Subcutaneous abdominal adipose tissue (tissue), 5 donors: ENCODE data around the gene RHBG.

Source experiments
- H3K27ac ChIP-seq: one replicate; pipeline ENCODE4 v1.7.0; 2013; ENCODE audit warnings: low read depth, mild to moderate bottlenecking, inconsistent platforms, low read length, moderate library complexity
- H3K27me3 ChIP-seq, 5 donors: one replicate each; pipeline ENCODE4 v1.7.0; 2013; ENCODE audit warnings: low read length in 5 of 5, inconsistent platforms in 1 of 5; ENCODE audit not compliant: control insufficient read depth in 5 of 5, insufficient read depth in 4 of 5
- H3K36me3 ChIP-seq, 5 donors: one replicate each; pipeline ENCODE4 v1.7.0; 2013; ENCODE audit warnings: low read length in 5 of 5; ENCODE audit not compliant: control insufficient read depth in 5 of 5, insufficient read depth in 5 of 5
- H3K4me1 ChIP-seq, 5 donors: one replicate each; pipeline ENCODE4 v1.7.0; 2013; ENCODE audit warnings: low read length in 5 of 5, mild to moderate bottlenecking in 3 of 5, moderate library complexity in 1 of 5; ENCODE audit not compliant: control insufficient read depth in 5 of 5, insufficient read depth in 5 of 5
- H3K4me3 ChIP-seq, 5 donors: one replicate each; pipeline ENCODE4 v1.7.0; 2013; ENCODE audit warnings: low read length in 5 of 5, low read depth in 1 of 5
- H3K9ac ChIP-seq, 5 donors: one replicate each; pipeline ENCODE4 v1.7.0; 2013; ENCODE audit warnings: low read length in 5 of 5, mild to moderate bottlenecking in 4 of 5, moderate library complexity in 3 of 5
- H3K9me3 ChIP-seq, 5 donors: one replicate each; pipeline ENCODE4 v1.7.0; 2013; ENCODE audit warnings: low read length in 5 of 5; ENCODE audit not compliant: control insufficient read depth in 5 of 5
- donor health status: healthy.
- donor health status: healthy.
- donor health status: healthy.
- donor health status: healthy.
- donor health status: healthy.

RHBG gene

DNA sequence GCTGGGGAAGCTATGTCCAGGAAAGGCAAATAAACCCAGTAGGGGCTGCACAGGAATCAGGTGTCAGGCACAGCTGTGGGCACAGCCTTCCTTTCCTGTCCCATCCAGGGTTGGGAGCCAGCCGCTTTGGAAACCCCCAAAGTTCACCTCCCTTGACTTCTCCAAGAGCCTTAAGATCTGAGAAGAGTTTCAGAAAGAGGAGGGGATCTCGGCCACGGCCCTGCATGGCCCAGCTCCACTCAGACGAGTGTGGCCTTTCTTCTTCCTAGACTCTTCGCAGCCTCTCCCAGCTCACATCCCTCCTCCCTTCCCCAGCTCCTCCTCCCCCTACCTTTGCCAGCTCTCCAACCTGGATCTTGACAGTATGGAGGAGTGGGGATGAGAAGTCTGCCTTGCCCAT lies 36.7 kb downstream of the RHBG start:
- Histone ChIP-seq H3K36me3 (no peaks in the 10 kb centered on the region), H3K27ac (no peak overlapping the region), H3K9me3 (no peaks in the 10 kb centered on the region), H3K4me3 (no peak overlapping the region), H3K27me3 (peaks cover 36 to 59% (median 52%) of the 10 kb centered on the region in 5 donors), H3K4me1 (no peaks in the 10 kb centered on the region), H3K9ac (no peak overlapping the region)

DNA sequence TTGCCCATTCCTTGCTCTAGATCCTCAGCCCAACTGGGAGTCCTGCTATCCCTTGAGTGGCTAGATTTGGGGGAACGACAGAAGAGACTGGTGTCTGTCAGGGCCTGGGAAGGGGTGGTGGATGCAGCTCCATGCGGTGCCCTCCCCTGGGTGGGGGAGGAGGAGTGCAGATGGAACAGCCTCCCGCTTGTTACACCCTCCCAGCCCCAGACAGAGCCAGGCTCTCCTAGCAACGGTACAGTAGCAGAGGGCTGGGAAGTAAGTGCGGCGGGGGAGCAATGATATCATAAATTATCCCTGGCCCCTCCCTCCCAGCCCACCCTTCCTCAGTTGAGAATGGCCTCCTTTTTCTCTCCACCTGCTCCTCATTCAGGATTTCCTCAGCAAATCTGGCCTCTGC lies 37.2 kb downstream of the RHBG start:
- Histone ChIP-seq H3K9ac (no peak overlapping the region), H3K36me3 (no peaks in the 10 kb centered on the region), H3K4me3 (no peak overlapping the region), H3K9me3 (no peaks in the 10 kb centered on the region), H3K27ac (no peak overlapping the region), H3K27me3 (peaks cover 36 to 58% (median 56%) of the 10 kb centered on the region in 5 donors), H3K4me1 (no peaks in the 10 kb centered on the region)

DNA sequence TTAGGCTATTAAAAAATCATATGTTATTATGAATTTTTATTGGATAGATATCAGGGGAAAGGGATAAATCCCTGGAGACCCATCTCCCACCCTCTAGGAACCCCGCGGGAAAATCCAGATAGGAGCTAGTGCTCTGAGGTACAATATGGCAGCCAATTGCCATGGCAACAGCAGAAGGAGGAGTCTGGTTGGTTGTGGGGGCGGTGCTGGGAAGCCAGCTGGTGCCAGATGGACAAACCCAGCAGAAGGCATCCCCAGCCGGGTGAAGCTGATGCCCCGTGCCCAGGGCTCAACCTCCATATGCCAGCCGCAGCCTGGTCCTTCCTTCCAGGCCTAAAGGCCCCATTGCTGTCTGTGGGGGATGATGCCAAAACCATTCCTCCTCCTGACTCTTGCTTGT lies 38.3 kb downstream of the RHBG start:
- H3K4me1 ChIP-seq, result no peaks in the 10 kb centered on the region
- H3K27me3 ChIP-seq, result peaks cover 34 to 59% (median 46%) of the 10 kb centered on the region in 5 donors
- no peaks in the 10 kb centered on the region for H3K9me3 ChIP-seq
- no peak overlapping the region for H3K9ac ChIP-seq
- H3K27ac ChIP-seq, result no peak overlapping the region
- H3K36me3 ChIP-seq, result no peaks in the 10 kb centered on the region
- H3K4me3 ChIP-seq, result no peak overlapping the region

DNA sequence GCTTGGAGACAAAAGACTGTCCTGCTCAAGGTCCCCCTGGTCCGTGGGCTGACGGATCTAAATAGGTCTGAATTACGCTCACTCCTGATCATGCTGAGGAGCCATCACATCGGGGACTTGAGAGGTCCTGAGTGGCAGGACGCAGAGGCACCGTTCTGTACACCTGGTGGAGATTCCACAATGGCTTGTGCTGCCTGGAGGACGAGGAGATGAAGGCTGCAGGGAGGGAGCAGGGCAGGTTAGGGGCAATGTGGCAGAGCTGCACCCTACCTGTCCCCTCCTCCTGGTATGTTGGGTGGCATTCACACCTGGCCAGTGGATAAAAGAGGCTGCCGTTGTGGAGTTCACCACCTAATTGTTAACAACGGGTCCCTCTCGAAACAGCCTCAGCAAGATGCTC lies 38.7 kb downstream of the RHBG start:
- H3K36me3 ChIP-seq, result no peaks in the 10 kb centered on the region
- H3K27ac ChIP-seq, result no peak overlapping the region

DNA sequence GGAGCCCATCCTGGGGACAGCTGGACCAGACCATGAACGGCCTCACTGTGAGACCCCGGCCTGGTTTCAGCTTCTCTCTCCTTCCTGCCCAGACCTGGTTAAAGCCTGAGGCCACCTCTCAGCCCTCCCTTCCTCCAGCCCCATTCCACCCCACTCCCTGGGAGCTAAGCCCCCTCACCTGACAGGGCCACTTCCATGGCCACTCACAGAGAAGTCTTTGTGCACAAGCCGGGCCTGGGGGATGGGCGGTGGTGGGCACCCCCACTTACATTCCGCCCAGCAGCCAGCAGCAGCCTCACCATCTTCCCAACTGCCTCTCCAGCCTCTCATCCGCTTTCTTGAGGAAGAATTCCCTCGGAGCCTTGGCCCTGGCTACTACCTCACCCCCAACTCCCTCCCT lies 40.4 kb downstream of the RHBG start:
- Histone ChIP-seq H3K4me3 (no peak overlapping the region), H3K27ac (no peak overlapping the region), H3K4me1 (no peaks in the 10 kb centered on the region), H3K9me3 (peaks cover 0 to 3% (median 0%) of the 10 kb centered on the region in 5 donors), H3K36me3 (no peaks in the 10 kb centered on the region), H3K27me3 (peaks cover 41 to 64% (median 59%) of the 10 kb centered on the region in 5 donors), H3K9ac (no peak overlapping the region)

More for the DNA sequence above, 38.7 kb downstream of the RHBG start:
- no peaks in the 10 kb centered on the region for H3K9me3 ChIP-seq
- H3K4me1 ChIP-seq, result no peaks in the 10 kb centered on the region
- no peak overlapping the region for H3K9ac ChIP-seq
- H3K27me3 ChIP-seq, result peaks cover 34 to 59% (median 46%) of the 10 kb centered on the region in 5 donors
- no peak overlapping the region for H3K4me3 ChIP-seq

DNA sequence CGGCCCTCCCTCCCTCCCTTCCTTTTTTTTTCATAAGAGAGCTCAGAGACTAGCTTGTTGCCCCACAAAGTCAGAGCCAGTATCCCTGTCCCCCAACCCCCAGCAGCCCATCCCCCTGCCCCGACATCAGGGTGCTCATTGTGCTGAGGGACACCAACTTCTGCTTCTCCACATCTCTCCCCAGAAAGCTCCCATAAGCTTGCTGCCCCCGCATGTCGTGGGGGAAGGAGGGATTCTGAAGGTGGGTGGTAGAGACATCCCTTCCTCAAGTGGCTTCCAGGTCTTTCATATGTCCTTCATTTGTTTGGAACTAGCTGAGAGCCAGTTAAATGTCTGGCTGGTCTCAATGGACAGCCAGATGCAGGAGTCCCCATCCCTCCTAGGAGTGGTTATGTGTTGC lies 41.2 kb downstream of the RHBG start:
- H3K9me3 ChIP-seq, result peaks cover 0 to 3% (median 0%) of the 10 kb centered on the region in 5 donors
- no peak overlapping the region for H3K4me3 ChIP-seq
- H3K9ac ChIP-seq, result no peak overlapping the region
- no peak overlapping the region for H3K27ac ChIP-seq
- peaks cover 47 to 62% (median 57%) of the 10 kb centered on the region in 5 donors for H3K27me3 ChIP-seq
- H3K36me3 ChIP-seq, result no peaks in the 10 kb centered on the region
- H3K4me1 ChIP-seq, result no peaks in the 10 kb centered on the region

DNA sequence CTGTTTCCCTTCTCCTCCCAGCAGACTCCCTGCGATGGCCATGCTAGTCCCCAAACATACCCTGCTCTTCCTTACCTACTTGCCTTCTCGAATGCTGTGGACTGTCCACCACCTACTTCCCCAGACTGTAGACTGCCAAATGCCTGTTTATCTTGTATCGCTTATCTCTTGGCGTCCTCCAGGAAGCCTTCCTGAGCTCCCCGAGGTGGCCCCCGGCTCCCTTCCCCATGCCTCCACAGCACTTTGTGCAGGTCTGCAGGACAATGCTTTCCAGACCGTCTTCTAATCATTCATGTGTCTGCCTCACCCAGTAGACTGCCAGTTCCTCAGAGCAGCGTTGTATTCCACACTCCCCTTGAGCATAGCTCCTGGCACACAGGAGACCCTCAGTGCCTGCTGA lies 41.7 kb downstream of the RHBG start:
- Histone ChIP-seq H3K4me1 (no peaks in the 10 kb centered on the region), H3K9ac (no peak overlapping the region), H3K27me3 (peaks cover 48 to 62% (median 56%) of the 10 kb centered on the region in 5 donors), H3K9me3 (peaks cover 0 to 3% (median 0%) of the 10 kb centered on the region in 5 donors), H3K4me3 (no peak overlapping the region), H3K27ac (no peak overlapping the region), H3K36me3 (no peaks in the 10 kb centered on the region)

DNA sequence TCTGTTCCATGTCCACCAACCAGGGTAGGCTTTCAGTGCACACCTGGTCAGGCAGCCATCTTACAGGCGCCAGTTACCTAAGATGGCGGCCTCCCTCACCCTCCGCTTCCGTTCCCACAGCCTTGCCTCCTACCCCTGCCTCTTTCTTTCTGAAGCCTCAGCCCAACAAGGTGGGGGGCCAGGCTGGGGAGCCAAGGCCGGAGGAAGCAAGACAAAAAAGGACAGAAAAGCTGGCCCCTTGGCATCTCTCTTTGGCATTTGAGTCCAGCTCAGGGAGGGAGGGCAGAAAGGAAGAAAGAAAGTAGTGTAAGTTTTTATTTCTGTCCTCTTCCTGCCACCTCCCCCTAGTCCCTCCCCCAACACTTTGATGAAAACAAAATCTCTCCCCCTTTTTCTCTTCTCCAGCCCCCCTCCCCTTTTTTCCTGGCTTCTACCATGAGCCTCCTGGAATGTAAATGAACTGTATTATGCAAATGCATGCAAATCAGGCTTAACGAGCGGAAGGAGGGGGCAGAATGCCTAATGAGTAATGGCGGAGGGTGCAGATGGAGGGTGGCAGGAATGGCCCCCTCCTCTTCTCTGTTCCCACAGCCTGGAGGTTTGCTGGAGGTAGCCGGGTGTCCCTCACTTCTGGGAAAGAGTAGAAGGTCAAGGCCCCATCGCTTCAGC lies 43.8 kb downstream of the RHBG start:
- Histone ChIP-seq H3K4me1 (no peaks in the 10 kb centered on the region), H3K36me3 (no peaks in the 10 kb centered on the region), H3K27ac (no peak overlapping the region), H3K27me3 (peaks cover 50 to 60% (median 54%) of the 10 kb centered on the region in 5 donors), H3K4me3 (no peak overlapping the region), H3K9ac (no peak overlapping the region), H3K9me3 (peaks cover 0 to 3% (median 0%) of the 10 kb centered on the region in 5 donors)

DNA sequence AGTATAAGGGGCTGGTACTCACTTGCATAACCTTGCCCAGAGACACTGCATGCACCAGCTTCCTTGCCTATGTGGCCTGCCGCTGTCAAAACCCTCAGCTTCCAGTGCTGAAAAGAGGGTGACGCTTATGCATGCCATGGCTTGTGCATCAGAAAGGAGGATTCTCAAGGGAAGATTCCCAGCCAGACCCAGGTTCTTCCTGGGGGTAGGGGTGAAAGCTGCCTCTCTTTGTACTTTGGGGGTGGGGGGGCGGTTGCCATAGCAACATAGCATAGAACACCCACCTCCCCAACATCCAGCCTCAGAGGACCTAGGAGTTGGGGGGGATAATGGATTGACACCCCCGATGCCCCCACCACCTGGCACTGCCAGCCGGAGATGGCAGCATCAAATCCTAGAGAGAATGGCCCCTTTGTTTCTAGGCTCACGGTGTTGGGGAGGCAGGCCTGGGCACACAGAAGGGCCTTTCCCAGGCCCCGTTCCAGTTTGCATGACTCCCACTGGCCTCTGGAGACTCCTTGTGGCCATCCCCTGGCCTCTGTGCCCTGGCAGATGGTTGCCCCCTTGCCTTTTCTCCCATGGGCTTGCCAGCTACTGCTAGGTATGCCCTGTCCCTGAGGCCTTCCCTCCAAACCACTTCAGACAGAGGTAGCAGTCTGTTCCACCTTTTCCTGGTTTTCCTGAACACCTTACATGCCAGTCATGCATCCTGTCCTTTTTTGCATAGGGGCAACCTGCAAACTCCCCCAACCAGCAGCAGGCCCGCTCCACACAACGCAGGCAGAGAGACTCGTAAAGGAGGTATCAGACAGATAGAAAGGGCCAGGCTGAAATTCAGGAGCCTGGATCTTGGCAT lies 44.6 kb downstream of the RHBG start:
- Histone ChIP-seq H3K4me3 (no peak overlapping the region), H3K4me1 (no peaks in the 10 kb centered on the region), H3K36me3 (no peaks in the 10 kb centered on the region), H3K27ac (no peak overlapping the region), H3K27me3 (peaks cover 45 to 66% (median 52%) of the 10 kb centered on the region in 5 donors), H3K9ac (no peak overlapping the region), H3K9me3 (peaks cover 0 to 3% (median 0%) of the 10 kb centered on the region in 5 donors)

DNA sequence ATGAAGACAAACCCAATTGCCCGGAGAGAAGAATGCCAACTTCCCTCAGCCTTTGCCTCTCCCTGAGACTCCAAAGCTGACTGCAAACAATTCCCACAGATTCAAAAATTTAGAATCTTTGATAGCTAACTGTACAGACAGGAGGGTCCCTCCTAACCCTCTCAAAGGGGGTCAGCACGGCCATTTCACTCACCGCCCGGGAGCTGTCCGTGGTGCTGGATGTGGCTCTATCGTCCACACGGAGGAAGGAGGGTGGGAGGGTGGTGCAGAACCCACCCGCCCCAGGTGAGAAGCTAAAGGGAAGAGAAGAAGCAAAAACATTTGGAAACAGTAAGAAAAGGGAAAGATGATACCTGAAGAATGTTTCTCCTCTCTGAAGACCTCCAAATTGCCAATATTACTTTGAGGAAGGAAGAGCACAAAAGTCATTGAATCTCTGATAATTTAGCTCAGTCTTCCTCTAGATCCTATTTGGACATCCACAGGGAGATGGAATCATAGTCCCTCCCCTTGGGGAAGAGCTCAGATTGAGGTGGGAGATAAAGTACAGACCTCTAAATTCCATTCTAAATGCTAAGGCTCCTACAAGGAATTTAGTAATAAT lies 45.6 kb downstream of the RHBG start:
- Histone ChIP-seq H3K36me3 (no peaks in the 10 kb centered on the region), H3K27me3 (peaks cover 45 to 71% (median 60%) of the 10 kb centered on the region in 5 donors), H3K4me3 (no peak overlapping the region), H3K4me1 (peaks cover 0 to 1% (median 0%) of the 10 kb centered on the region in 5 donors), H3K9ac (no peak overlapping the region), H3K9me3 (peaks cover 0 to 3% (median 0%) of the 10 kb centered on the region in 5 donors), H3K27ac (no peak overlapping the region)
